Pancreas (tissue), 10 donors: Measurements from ENCODE around the gene NEK6. TPM values are rescaled to one million over a fixed set of nuclear protein-coding genes. Genes with fewer than 3 reads are reported as not detected.

Source experiments
- ATAC-seq, 4 donors: fragments of 200-7000 bp; cut with Tn5 transposase; one replicate each; pipeline versions ENCODE4 v1.8.0 to v1.9.1; 2020; ENCODE audit warnings: mild to moderate bottlenecking in 4 of 4, moderate library complexity in 4 of 4
- DNase-seq, 6 donors: peaks; one replicate each; pipeline ENCODE4 v3.0.0-alpha.2; 2020
- FAIRE-seq: peaks from 2 replicates; lab custom pipeline; 2012; peaks lifted over from hg19 to GRCh38; lab: Jason Lieb, UNC
- H3K27ac ChIP-seq, 4 donors: fragments of 200-600 bp; sonication (generic); 1 replicate in 3 of 4; 2 replicates in 1 of 4; pipeline versions ENCODE4 v1.5.0 to v1.8.0; 2020
- H3K27me3 ChIP-seq, 4 donors: fragments of 200-600 bp; one replicate each; pipeline ENCODE4 v1.8.0; 2021
- H3K36me3 ChIP-seq, 3 donors: fragments of 200-600 bp; sonication (generic) in 1 of 3; one replicate each; pipeline versions ENCODE4 v1.5.0 to v1.8.0; 2020 to 2021
- H3K4me1 ChIP-seq, 3 donors: fragments of 200-600 bp; one replicate each; pipeline ENCODE4 v1.8.0; 2021
- H3K4me3 ChIP-seq, 4 donors: fragments of 200-600 bp; sonication (generic) in 2 of 4; one replicate each; pipeline versions ENCODE4 v1.5.0 to v1.8.0; 2020 to 2021
- H3K9me3 ChIP-seq, 4 donors: fragments of 200-600 bp; one replicate each; pipeline ENCODE4 v1.8.0; 2021
- CTCF ChIP-seq, 4 donors: fragments of 200-600 bp; sonication (generic) in 3 of 4; IDR thresholded peaks; one replicate each; pipeline versions ENCODE4 v1.5.0 to v1.8.0; 2021; ENCODE audit warnings: antibody characterized with exemption in 4 of 4
- WGBS, 2 donors: extraction: QIAGEN DNeasy Blood & Tissue Kit; methylation state at CpG; one replicate each; pipeline ENCODE4 v1.1.7; 2013; 5-methylcytosine and 5-hydroxymethylcytosine counted together
- intact Hi-C, 3 donors: fragments of 100-400 bp; cut with DNase I; formaldehyde crosslinking; loops; one replicate each; pipeline versions ENCODE4 v1.11.1 to v1.14.2; 2022
- polyA plus RNA-seq, 2 donors: library from polyadenylated mRNA; stranded (reverse); fragments of 200-250 nt; gene quantifications; one replicate each; pipeline ENCODE4 v1.2.3, GENCODE V29; 2013
- total RNA-seq, 6 donors: library from RNA; stranded (reverse); fragmentation: NEBNext Ultra II Directional in 4 of 6; extraction: Animal tissue kit (Norgen Biotek cat#: 25700) in 4 of 6; gene quantifications; one replicate each; pipeline versions ENCODE4 v1.2.1 to v1.2.4, GENCODE V29; 2021 to 2023
- donor health status: healthy with polysubstance abuse.
- donor health status: DM: no; HTN: no; CAD: no; lungs with moderate emphysema.
- donor health status: DM: no; HTN: no; CAD: no.
- donor health status: control.
- donor health status: control.
- donor health status: Bipolar disorder and iron deficiency.
- donor health status: DM: yes; HTN: yes; CAD: no.
- donor health status: DM: no; HTN: no; CAD: no.
- donor health status: DM: no; HTN: no; CAD: no.
- donor health status: DM: yes; HTN: yes; CAD: no.

NEK6 gene
- total and polyA plus RNA-seq, 8 donors: 7.8 to 67.0 (median 29.7) TPM

GRCh38 chr9:124394167-124394566 is 136.4 kb downstream of the NEK6 start:
- no peak for TF ChIP-seq CTCF (IDR thresholded peaks at IDR 0.05)
- ATAC-seq: no peak
- Histone ChIP-seq H3K27ac (no peak overlapping the region), H3K9me3 (no peaks in the 10 kb centered on the region), H3K36me3 (peaks cover 0 to 7% (median 0%) of the 10 kb centered on the region in 3 donors), H3K4me3 (no peak overlapping the region), H3K27me3 (no peaks in the 10 kb centered on the region), H3K4me1 (peaks cover 10 to 28% (median 19%) of the 10 kb centered on the region in 3 donors)
- WGBS, 2 donors: 84% methylated on average over 2 of the region's 2 CpGs
- FAIRE-seq: no peak
- DNase-seq: no peak
- intact Hi-C loops: no loop called here

GRCh38 chr9:124394596-124394995 is 136.8 kb downstream of the NEK6 start:
- H3K27me3 ChIP-seq: no peaks in the 10 kb centered on the region
- H3K9me3 ChIP-seq: no peaks in the 10 kb centered on the region
- 86 to 92% methylated on average over 3 of the region's 3 CpGs for WGBS, 2 donors
- no peak for ATAC-seq
- no peak overlapping the region for H3K27ac ChIP-seq
- intact Hi-C loops: no loop called here
- no peak for FAIRE-seq
- no peak overlapping the region for H3K4me3 ChIP-seq
- H3K36me3 ChIP-seq: peaks cover 0 to 7% (median 0%) of the 10 kb centered on the region in 3 donors
- TF ChIP-seq CTCF (IDR thresholded peaks at IDR 0.05): no peak
- DNase-seq: no peak
- H3K4me1 ChIP-seq: peaks cover 10 to 24% (median 19%) of the 10 kb centered on the region in 3 donors

GRCh38 chr9:124395826-124396225 is 138.1 kb downstream of the NEK6 start:
- no peak overlapping the region for H3K4me3 ChIP-seq
- DNase-seq (no peak), ATAC-seq (no peak), FAIRE-seq (no peak)
- H3K4me1 ChIP-seq: peaks cover 2 to 12% (median 10%) of the 10 kb centered on the region in 3 donors
- H3K27ac ChIP-seq: no peak overlapping the region
- no peaks in the 10 kb centered on the region for H3K27me3 ChIP-seq
- H3K36me3 ChIP-seq: peaks cover 0 to 7% (median 0%) of the 10 kb centered on the region in 3 donors
- no peak for TF ChIP-seq CTCF (IDR thresholded peaks at IDR 0.05)
- no peaks in the 10 kb centered on the region for H3K9me3 ChIP-seq
- intact Hi-C loops: no loop called here
- 89 to 96% methylated on average over 4 of the region's 4 CpGs for WGBS, 2 donors

- ATAC-seq (no peak), DNase-seq (no peak), FAIRE-seq (no peak)
- no peaks in the 10 kb centered on the region for H3K4me1 ChIP-seq
- no peak for TF ChIP-seq CTCF (IDR thresholded peaks at IDR 0.05)
- H3K36me3 ChIP-seq: peaks cover 0 to 14% (median 4%) of the 10 kb centered on the region in 3 donors
- no peaks in the 10 kb centered on the region for H3K9me3 ChIP-seq
- H3K27ac ChIP-seq: no peak overlapping the region
- intact Hi-C loops: no loop called here
- no peak overlapping the region for H3K4me3 ChIP-seq
- WGBS, 2 donors: 81 to 83% methylated on average over 8 of the region's 8 CpGs
- no peaks in the 10 kb centered on the region for H3K27me3 ChIP-seq
Measured at GRCh38 chr9:124398191-124398935, 140.6 kb downstream of the NEK6 start.
